DOHH2 (cell line): ENCODE results near the gene SPTLC2.

Experiments used
- EZH2phosphoT487 ChIP-seq: fragments of 200-600 bp; sonication (generic); IDR thresholded peaks from 2 replicates; pipeline ENCODE4 v1.6.1; 2017; ENCODE audit warnings: borderline replicate concordance, mild to moderate bottlenecking, antibody characterized with exemption, low read length, moderate library complexity, mixed read lengths
- TF ChIP-seq, protein P1 (sequence below): fragments of 200-600 bp; sonication (generic); IDR thresholded peaks from one replicate; pipeline ENCODE4 v1.5.1; 2014; ENCODE audit warnings: antibody characterized with exemption, mild to moderate bottlenecking, low read depth, low read length; ENCODE audit not compliant: poor library complexity, severe bottlenecking

DNA sequence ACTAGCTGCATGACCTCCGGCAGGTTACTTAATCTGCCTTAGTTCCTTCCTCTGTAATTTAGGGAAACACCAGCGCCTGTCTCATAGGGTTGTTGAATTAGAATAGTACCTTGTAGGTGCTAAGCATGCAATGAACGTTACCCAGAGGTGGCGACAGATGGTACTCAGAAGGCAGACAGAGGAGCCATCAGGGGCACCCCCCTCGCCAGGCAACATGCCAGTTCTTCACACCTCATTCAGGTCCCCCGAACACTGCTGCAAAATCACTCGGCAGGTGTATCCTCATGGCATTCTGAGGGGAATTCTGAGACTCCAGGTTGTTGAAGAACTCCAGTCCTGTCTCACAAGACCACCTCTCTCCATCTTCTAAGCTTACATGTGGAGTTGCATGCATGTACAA lies 127.9 kb downstream of the SPTLC2 start:
- TF ChIP-seq, protein P1, sequence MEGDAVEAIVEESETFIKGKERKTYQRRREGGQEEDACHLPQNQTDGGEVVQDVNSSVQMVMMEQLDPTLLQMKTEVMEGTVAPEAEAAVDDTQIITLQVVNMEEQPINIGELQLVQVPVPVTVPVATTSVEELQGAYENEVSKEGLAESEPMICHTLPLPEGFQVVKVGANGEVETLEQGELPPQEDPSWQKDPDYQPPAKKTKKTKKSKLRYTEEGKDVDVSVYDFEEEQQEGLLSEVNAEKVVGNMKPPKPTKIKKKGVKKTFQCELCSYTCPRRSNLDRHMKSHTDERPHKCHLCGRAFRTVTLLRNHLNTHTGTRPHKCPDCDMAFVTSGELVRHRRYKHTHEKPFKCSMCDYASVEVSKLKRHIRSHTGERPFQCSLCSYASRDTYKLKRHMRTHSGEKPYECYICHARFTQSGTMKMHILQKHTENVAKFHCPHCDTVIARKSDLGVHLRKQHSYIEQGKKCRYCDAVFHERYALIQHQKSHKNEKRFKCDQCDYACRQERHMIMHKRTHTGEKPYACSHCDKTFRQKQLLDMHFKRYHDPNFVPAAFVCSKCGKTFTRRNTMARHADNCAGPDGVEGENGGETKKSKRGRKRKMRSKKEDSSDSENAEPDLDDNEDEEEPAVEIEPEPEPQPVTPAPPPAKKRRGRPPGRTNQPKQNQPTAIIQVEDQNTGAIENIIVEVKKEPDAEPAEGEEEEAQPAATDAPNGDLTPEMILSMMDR: no peak
- no peak for TF ChIP-seq EZH2phosphoT487
